ENCODE measurements around the gene MYLK.

MYLK gene

GRCh38 chr3:123774474-123774873 is 109.7 kb downstream of the MYLK start:
- DNase-seq (ENCODE audit: low read depth in 2 of 2), result no peak

- DNase-seq (ENCODE audit: low read depth in 2 of 2), result no peak
Measured at GRCh38 chr3:123773681-123774431, 110.3 kb downstream of the MYLK start.

- no peak for DNase-seq (ENCODE audit: low read depth in 2 of 2)
Measured at GRCh38 chr3:123769356-123769743, 114.8 kb downstream of the MYLK start.

- DNase-seq (ENCODE audit: low read depth in 2 of 2), result no peak
Measured at GRCh38 chr3:123768480-123769355, 115.4 kb downstream of the MYLK start.

GRCh38 chr3:123767564-123768292 is 116.4 kb downstream of the MYLK start:
- no peak for DNase-seq (ENCODE audit: low read depth in 2 of 2)

- no peak for DNase-seq (ENCODE audit: low read depth in 2 of 2)
Measured at GRCh38 chr3:123767009-123767372, 117.1 kb downstream of the MYLK start.

- DNase-seq (ENCODE audit: low read depth in 2 of 2), result no peak
Measured at GRCh38 chr3:123766193-123767008, 117.7 kb downstream of the MYLK start.

GRCh38 chr3:123765475-123766128 is 118.5 kb downstream of the MYLK start:
- DNase-seq (ENCODE audit: low read depth in 2 of 2), result no peak

- no peak for DNase-seq (ENCODE audit: low read depth in 2 of 2)
Measured at GRCh38 chr3:123764647-123765046, 119.5 kb downstream of the MYLK start.

GRCh38 chr3:123762805-123763204 is 121.3 kb downstream of the MYLK start:
- no peak for DNase-seq (ENCODE audit: low read depth in 2 of 2)

GRCh38 chr3:123760817-123761216 is 123.3 kb downstream of the MYLK start:
- DNase-seq (ENCODE audit: low read depth in 2 of 2), result no peak

- no peak for DNase-seq (ENCODE audit: low read depth in 2 of 2)
Measured at GRCh38 chr3:123759871-123760270, 124.3 kb downstream of the MYLK start.

- DNase-seq (ENCODE audit: low read depth in 2 of 2), result no peak
Measured at GRCh38 chr3:123759311-123759710, 124.8 kb downstream of the MYLK start.

GRCh38 chr3:123758081-123758564 is 126.0 kb downstream of the MYLK start:
- no peak for DNase-seq (ENCODE audit: low read depth in 2 of 2)

- no peak for DNase-seq (ENCODE audit: low read depth in 2 of 2)
Measured at GRCh38 chr3:123757281-123757940, 126.7 kb downstream of the MYLK start.

GRCh38 chr3:123755501-123755900 is 128.6 kb downstream of the MYLK start:
- DNase-seq (ENCODE audit: low read depth in 2 of 2), result no peak

- no peak for DNase-seq (ENCODE audit: low read depth in 2 of 2)
Measured at GRCh38 chr3:123755085-123755484, 129.0 kb downstream of the MYLK start.

GRCh38 chr3:123753286-123753685 is 130.8 kb downstream of the MYLK start:
- no peak for DNase-seq (ENCODE audit: low read depth in 2 of 2)

- DNase-seq (ENCODE audit: low read depth in 2 of 2), result no peak
Measured at GRCh38 chr3:123752228-123752627, 131.9 kb downstream of the MYLK start.

- no peak for DNase-seq (ENCODE audit: low read depth in 2 of 2)
Measured at GRCh38 chr3:123751433-123751832, 132.7 kb downstream of the MYLK start.
